Naive thymus-derived CD8-positive, alpha-beta T cell (primary cell): ENCODE measurements around the gene STK32C. TPM values are rescaled to one million over a fixed set of nuclear protein-coding genes. Genes with fewer than 3 reads are reported as not detected.
A peak's percentile ranks its signal among the peaks of the same experiment; 100 is the strongest.

Experiments
- ATAC-seq, 2 donors: fragments of 150-1000 bp; cut with Tn5 transposase in 1 of 2; sonication (Bioruptor Pico), chemical (Tn5 transposase) in 1 of 2; 1 replicate in 1 of 2; 2 replicates in 1 of 2; pipeline ENCODE4 v1.10.0; 2021; ENCODE audit warnings: mild to moderate bottlenecking in 2 of 2, moderate library complexity in 2 of 2
- POLR2A ChIA-PET: fragments of 350-600 bp; sonication (Branson Sonifier 250); formaldehyde crosslinking; loops from one replicate; lab custom pipeline; 2021; ENCODE audit warnings: antibody characterized with exemption; lab: Charles Lee
- DNase-seq, 10 donors: peaks; one replicate each; pipeline versions ENCODE4 v3.0.0 to v3.0.0-alpha.2; 2020 to 2022
- H3K27ac Mint-ChIP-seq, 10 donors: one replicate each; pipeline ENCODE4 v1.8.0; 2020 to 2022; ENCODE audit warnings: mild to moderate bottlenecking in 10 of 10, mixed read lengths in 10 of 10, moderate library complexity in 4 of 10, inconsistent platforms in 1 of 10
- H3K27me3 Mint-ChIP-seq, 5 donors: one replicate each; pipeline ENCODE4 v1.8.0; 2021 to 2022; ENCODE audit warnings: mixed read lengths in 5 of 5
- H3K36me3 Mint-ChIP-seq, 3 donors: one replicate each; pipeline ENCODE4 v1.8.0; 2020 to 2022; ENCODE audit warnings: mixed read lengths in 3 of 3, mild to moderate bottlenecking in 2 of 3, inconsistent platforms in 1 of 3
- H3K4me1 Mint-ChIP-seq, 4 donors: one replicate each; pipeline ENCODE4 v1.8.0; 2021 to 2022; ENCODE audit warnings: mixed read lengths in 4 of 4
- H3K4me3 Mint-ChIP-seq, 10 donors: one replicate each; pipeline ENCODE4 v1.8.0; 2020 to 2022; ENCODE audit warnings: mild to moderate bottlenecking in 10 of 10, mixed read lengths in 10 of 10, moderate library complexity in 6 of 10, inconsistent platforms in 1 of 10
- H3K9me3 Mint-ChIP-seq, 9 donors: one replicate each; pipeline ENCODE4 v1.8.0; 2020 to 2022; ENCODE audit warnings: mixed read lengths in 9 of 9, mild to moderate bottlenecking in 3 of 9, inconsistent platforms in 1 of 9, moderate library complexity in 1 of 9
- polyA plus RNA-seq, 3 donors: library from polyadenylated mRNA; unstranded; fragments of 300-500 nt; fragmentation: Illumina TruSeq; gene quantifications; one replicate each; pipeline ENCODE4 v1.2.3, GENCODE V29; 2021
- total RNA-seq, 8 experiments: library from RNA in 2 of 8; stranded (reverse) in 2 of 8; gene quantifications; one replicate each; pipeline ENCODE4 v1.2.3 and lab custom pipeline; 2021 to 2026

STK32C gene
- total and polyA plus RNA-seq, 5 experiments from 2014 or later: 5.5 to 11.2 (median 6.6) TPM

DNA sequence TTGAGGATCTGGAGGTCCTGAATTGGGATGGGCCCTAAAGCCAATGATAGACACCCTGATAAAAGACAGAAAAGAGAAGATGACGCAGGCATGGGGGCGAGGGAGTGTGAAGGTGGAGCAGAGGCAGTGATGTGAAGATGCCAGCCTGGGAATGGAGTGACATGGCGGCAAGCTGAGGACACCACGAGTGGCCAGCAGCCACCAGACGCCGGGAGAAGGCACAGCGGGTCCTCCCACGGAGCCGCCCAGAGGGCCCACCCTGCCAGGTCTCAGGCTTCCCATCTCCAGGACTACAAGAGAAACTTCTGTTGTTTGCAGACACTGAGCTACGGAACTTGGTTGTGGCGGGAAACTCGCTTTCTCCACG lies 76.1 kb downstream of the STK32C start:
- Mint-ChIP-seq H3K27me3 (no peaks in the 10 kb centered on the region), H3K36me3 (no peaks in the 10 kb centered on the region), H3K4me3 (peak overlapping the region in 9 of 10 donors; percentile 5 to 82 (median 62)), H3K4me1 (peaks cover 20 to 40% (median 37%) of the 10 kb centered on the region in 4 donors), H3K27ac (peak overlapping the region in 8 of 10 donors; percentile 38 to 94 (median 74)), H3K9me3 (no peaks in the 10 kb centered on the region)
- DNase-seq (no peak), ATAC-seq (no peak)
- POLR2A ChIA-PET: interaction anchor here (0.9 kb wide), 1 partner anchor 23 kb away, joined by 3 read pairs; no protein-coding TSS in a partner anchor

DNA sequence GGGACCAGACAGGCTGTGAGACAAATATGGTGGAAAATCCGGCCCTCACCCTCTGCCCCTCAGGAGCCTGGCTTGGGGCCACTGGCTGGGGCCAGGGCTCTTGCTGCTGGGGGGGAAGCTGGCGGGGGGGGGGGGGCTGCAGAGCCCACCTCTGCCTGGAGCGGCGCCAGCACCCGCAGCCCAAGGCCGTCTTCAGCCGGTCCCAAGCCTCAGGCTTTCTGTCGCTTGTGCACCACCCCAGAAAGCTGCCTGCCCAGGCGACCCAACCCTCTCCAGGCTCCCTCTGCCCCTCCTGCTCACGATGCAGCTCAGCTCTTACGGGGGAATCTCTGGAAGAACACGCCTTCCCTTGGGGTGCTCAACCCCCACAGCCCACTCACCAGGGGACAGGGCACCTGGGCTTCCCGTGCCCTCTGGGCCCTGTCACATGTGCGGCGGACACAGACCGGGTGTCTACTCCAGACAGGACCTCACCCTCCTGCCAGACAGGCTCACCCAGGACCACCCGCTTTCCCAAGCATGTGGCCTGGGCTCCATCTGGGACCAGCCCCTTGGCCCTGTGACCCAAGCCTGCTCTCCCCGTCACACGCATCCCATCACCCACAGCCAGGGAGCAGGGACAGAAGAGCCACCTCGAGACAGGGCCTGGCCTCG lies 77.1 kb downstream of the STK32C start:
- peak overlapping the region in 8 of 10 donors; percentile 53 to 97 (median 94) for H3K27ac Mint-ChIP-seq
- H3K4me1 Mint-ChIP-seq: peaks cover 20 to 42% (median 37%) of the 10 kb centered on the region in 4 donors
- POLR2A ChIA-PET: interaction anchor here (0.9 to 1.6 kb wide), 3 partner anchors 24 to 216 kb away, joined by 3 to 6 read pairs (median 3); no protein-coding TSS in a partner anchor
- DNase-seq: no peak
- H3K36me3 Mint-ChIP-seq: no peaks in the 10 kb centered on the region
- peak overlapping the region in 9 of 10 donors; percentile 34 to 92 (median 82) for H3K4me3 Mint-ChIP-seq
- H3K9me3 Mint-ChIP-seq: no peaks in the 10 kb centered on the region
- no peak for ATAC-seq
- no peaks in the 10 kb centered on the region for H3K27me3 Mint-ChIP-seq

DNA sequence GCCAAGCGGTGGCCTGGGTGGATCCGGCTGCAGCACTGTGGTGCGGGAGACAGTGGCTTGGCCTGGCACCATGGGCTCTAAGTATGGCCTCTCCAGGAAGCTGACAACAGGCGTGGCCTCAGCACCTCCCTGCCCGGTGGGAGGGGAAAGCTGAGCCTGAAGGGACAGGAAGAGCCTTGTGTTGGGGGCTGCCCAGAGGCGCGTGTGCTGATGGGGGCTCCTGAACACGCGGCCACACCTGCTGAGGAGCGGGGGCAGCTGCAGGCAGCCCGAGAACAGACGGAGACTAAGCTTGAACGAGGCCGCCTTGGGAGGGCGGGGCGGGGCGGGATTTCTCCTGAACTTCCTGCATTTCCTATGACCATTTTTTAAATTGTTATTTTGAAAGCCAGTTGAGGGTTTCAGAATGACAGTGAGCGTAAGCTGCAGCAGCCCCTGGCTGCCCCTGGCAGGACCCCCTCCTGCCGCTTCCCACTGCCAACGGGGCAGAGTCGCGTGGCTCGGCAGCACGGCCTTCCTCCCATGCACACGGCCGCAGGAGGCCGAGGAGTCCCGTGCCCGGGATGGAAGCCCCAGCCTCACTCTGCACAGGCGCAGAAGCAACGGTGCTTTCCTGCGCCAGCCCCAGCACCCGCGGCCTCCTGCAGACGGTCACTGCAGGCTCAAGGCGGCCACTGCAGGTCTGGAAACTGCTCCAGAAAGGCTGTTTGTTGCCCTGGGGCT lies 77.8 kb downstream of the STK32C start:
- H3K4me3 Mint-ChIP-seq: peak overlapping the region; percentile 74 to 92 (median 84)
- no peaks in the 10 kb centered on the region for H3K27me3 Mint-ChIP-seq
- ATAC-seq (peak; percentile 73 to 80), DNase-seq (peak in 9 of 10 donors; percentile 5 to 77 (median 31))
- H3K9me3 Mint-ChIP-seq: no peaks in the 10 kb centered on the region
- POLR2A ChIA-PET: interaction anchor here (1.1 to 1.6 kb wide), 2 partner anchors 121 to 217 kb away, joined by 3 to 6 read pairs; no protein-coding TSS in a partner anchor
- H3K36me3 Mint-ChIP-seq: no peaks in the 10 kb centered on the region
- peaks cover 20 to 42% (median 37%) of the 10 kb centered on the region in 4 donors for H3K4me1 Mint-ChIP-seq
- H3K27ac Mint-ChIP-seq: peak overlapping the region; percentile 83 to 98 (median 94)

DNA sequence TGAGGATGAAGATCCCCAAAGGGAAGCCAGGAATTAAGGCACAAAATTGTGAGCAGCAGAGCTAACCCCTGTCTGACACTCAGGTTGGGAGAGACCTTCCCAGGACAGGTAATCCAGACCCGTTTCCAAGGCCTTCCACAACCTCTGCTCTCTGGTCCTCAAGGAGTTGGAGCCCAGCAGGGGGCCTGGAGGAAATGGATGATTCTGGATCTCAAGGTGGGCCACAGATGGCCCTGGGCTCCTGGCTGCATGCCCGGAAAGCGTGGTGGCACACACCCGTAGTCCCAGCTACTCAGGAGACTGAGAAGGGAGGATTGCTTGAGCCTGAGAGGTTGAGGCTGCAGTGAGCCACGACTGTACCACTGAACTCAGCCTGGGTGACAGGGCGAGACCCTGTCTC lies 78.7 kb downstream of the STK32C start:
- Mint-ChIP-seq H3K36me3 (no peaks in the 10 kb centered on the region), H3K4me3 (peak overlapping the region in 9 of 10 donors; percentile 28 to 92 (median 78)), H3K27ac (peak overlapping the region in 5 of 10 donors; percentile 92 to 97 (median 94)), H3K9me3 (no peaks in the 10 kb centered on the region), H3K4me1 (peaks cover 22 to 42% (median 37%) of the 10 kb centered on the region in 4 donors), H3K27me3 (no peaks in the 10 kb centered on the region)
- DNase-seq (no peak), ATAC-seq (no peak)
- POLR2A ChIA-PET: interaction anchor here (1.1 to 1.6 kb wide), 2 partner anchors 122 to 218 kb away, joined by 3 to 6 read pairs; no protein-coding TSS in a partner anchor

DNA sequence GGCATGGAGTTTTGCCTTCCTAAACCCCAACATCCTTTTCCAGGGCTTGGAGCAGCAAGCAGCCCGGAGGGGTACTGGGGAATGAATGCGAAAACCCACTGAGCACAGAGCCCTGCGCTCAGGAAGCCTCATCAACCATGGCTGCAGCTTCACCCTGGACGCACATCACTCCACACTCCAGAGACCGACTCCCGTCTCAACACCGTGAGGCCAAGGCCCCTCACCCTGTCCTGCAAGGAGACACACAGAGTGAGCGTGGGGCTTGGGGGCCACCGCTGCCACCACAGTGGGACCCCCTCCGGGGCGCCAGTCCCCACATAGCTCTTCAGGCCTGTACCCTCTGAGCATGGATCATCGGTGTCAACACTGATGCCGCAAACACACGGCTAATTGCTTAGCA lies 79.1 kb downstream of the STK32C start:
- H3K27me3 Mint-ChIP-seq: no peaks in the 10 kb centered on the region
- H3K4me1 Mint-ChIP-seq: peaks cover 23 to 42% (median 39%) of the 10 kb centered on the region in 4 donors

DNA sequence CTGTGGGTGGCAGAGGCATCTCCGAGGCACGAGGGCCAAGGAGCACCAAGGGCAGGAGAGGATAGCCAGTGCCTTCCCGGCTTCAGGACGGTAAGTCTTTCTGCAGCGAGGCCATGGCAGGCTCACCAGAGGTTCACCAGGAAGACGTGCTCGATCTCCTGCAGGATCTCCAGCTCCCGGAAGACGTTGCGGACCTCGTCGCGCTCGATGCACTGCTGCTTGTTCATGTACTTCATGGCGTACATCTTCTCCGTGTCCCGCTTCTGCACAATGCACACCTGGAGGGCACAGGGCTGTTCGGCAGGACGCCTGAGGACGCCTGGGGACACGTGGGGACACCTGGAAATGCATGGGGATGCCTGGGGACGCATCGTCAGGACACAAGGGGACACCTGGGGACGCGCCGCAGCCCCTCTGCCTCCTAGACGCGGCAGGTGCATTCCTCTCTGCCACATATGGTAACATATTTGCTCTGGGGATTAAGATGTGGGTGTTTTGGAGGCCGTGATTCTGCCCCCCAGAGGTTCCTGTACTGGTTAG lies 79.8 kb downstream of the STK32C start:
- Mint-ChIP-seq H3K27me3 (no peaks in the 10 kb centered on the region), H3K4me3 (no peak overlapping the region), H3K9me3 (no peaks in the 10 kb centered on the region), H3K27ac (peak overlapping the region in 3 of 10 donors; percentile 9 to 32 (median 22)), H3K36me3 (no peaks in the 10 kb centered on the region), H3K4me1 (peaks cover 24 to 44% (median 40%) of the 10 kb centered on the region in 4 donors)
- no peak for DNase-seq
- ATAC-seq: no peak
- POLR2A ChIA-PET: interaction anchor here (0.6 kb wide), 1 partner anchor 217 kb away, joined by 3 read pairs; no protein-coding TSS in a partner anchor

More for the DNA sequence above, 79.1 kb downstream of the STK32C start:
- DNase-seq (no peak), ATAC-seq (no peak)
- POLR2A ChIA-PET: no interaction called here
- no peaks in the 10 kb centered on the region for H3K36me3 Mint-ChIP-seq
- no peaks in the 10 kb centered on the region for H3K9me3 Mint-ChIP-seq
- H3K27ac Mint-ChIP-seq: peak overlapping the region in 3 of 10 donors; percentile 94 to 97 (median 94)
- H3K4me3 Mint-ChIP-seq: peak overlapping the region in 4 of 10 donors; percentile 26 to 82 (median 44)

DNA sequence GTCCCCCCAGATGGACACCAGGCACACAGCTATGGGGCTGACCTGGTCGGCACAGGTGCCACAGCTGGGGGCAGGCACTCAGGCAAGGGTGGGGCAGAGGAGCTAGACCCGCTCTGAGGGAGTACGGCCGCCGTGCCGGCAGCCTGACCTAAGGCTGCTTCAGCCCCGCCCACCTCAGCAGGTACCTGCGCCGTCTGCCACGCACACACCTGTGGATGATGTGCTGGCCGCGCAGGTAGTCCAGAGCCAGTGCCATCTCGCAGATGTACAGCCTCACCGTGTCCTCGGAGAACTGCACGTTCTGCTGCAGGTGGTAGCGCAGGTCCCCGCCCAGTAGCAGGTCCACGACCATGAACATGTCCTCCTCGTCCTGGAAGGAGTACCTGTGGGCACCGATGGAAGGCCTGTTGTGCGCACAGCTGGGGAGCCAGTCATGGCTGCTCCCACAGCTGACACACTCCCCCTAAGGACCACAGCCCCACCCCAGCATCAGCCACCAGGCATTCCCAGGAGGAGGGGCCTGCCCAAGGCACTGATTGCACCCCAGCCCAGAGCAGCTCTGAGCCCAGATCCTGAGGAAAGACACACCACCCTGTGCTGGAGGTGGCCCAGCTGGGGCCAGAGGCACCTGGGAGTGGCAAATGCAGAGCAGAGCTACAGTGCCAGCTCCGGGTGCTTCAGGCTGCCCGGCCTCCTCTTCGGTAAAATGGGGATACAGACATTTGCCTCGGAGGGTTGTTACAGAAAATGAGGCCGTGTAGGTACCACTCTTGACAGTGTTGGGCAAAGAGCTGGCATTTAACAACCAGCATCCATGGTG lies 81.0 kb downstream of the STK32C start:
- Mint-ChIP-seq H3K27ac (peak overlapping the region in 5 of 10 donors; percentile 1 to 70 (median 51)), H3K36me3 (no peaks in the 10 kb centered on the region), H3K27me3 (no peaks in the 10 kb centered on the region), H3K9me3 (no peaks in the 10 kb centered on the region), H3K4me3 (no peak overlapping the region), H3K4me1 (peaks cover 15 to 33% (median 29%) of the 10 kb centered on the region in 4 donors)
- no peak for DNase-seq
- ATAC-seq: no peak
- POLR2A ChIA-PET: no interaction called here

DNA sequence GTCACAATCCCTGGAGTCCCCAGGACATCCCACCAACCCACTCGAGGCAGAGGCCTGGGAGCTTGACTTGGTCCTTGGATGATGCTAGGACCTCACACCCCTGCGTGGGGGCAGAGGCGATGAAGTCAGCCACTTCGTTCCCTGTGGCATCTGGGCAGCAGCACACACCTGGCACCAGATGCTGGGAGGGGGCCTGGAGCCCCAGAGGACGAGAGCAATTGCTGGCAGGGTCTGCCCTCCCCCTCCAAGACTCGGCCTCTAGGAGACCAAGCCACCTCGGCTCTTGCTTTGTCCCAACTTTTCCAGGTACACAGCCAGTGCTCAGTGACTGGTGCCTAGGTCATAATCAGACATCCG lies 81.9 kb downstream of the STK32C start:
- Mint-ChIP-seq H3K27ac (no peak overlapping the region), H3K36me3 (peaks cover 0 to 1% (median 0%) of the 10 kb centered on the region in 3 donors)
- POLR2A ChIA-PET: no interaction called here

DNA sequence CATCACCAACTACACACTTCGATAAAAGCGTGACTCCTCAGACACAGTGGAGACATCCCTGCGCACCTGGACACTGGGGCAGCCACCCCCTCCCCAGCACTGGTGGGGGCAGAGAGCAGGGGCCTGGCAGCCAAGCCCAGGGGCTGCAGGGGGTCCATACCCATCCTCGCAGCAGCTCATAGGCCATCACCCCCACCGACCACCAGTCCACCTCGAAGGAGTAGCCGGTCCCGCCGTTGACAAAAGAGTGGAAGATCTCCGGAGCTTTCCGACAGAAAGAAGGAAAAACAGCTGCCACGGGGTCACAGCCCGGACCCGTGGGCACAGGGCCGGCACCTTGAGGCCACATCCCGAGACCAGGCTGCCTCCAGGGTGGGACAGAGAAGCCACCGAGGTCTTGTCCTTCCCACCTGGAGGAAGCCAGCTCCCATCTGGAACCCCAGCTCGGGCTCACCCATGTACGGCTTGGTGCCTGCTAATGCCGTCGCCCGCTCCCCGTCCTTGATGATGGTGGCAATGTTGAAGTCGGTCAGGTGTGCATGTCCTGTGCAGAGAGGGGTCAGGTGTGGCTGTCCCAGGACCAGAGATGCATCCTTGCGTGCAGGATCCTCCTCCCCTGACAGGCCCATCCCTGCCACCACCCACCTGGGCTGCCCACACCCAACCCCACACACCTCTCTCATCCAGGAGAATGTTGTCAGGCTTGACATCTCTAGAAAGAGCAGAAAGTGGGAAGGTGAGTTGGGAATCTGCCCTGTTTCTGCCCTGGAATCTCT lies 82.5 kb downstream of the STK32C start:
- DNase-seq (no peak), ATAC-seq (no peak)
- Mint-ChIP-seq H3K36me3 (peaks cover 0 to 3% (median 0%) of the 10 kb centered on the region in 3 donors), H3K4me3 (no peak overlapping the region), H3K4me1 (peaks cover 11 to 21% (median 17%) of the 10 kb centered on the region in 4 donors), H3K9me3 (no peaks in the 10 kb centered on the region), H3K27ac (peak overlapping the region in 2 of 10 donors; percentile 6 to 58), H3K27me3 (no peaks in the 10 kb centered on the region)
- POLR2A ChIA-PET: no interaction called here

More for the DNA sequence above, 81.9 kb downstream of the STK32C start:
- Mint-ChIP-seq H3K9me3 (no peaks in the 10 kb centered on the region), H3K27me3 (no peaks in the 10 kb centered on the region), H3K4me3 (no peak overlapping the region), H3K4me1 (peaks cover 12 to 23% (median 20%) of the 10 kb centered on the region in 4 donors)
- no peak for DNase-seq
- no peak for ATAC-seq

DNA sequence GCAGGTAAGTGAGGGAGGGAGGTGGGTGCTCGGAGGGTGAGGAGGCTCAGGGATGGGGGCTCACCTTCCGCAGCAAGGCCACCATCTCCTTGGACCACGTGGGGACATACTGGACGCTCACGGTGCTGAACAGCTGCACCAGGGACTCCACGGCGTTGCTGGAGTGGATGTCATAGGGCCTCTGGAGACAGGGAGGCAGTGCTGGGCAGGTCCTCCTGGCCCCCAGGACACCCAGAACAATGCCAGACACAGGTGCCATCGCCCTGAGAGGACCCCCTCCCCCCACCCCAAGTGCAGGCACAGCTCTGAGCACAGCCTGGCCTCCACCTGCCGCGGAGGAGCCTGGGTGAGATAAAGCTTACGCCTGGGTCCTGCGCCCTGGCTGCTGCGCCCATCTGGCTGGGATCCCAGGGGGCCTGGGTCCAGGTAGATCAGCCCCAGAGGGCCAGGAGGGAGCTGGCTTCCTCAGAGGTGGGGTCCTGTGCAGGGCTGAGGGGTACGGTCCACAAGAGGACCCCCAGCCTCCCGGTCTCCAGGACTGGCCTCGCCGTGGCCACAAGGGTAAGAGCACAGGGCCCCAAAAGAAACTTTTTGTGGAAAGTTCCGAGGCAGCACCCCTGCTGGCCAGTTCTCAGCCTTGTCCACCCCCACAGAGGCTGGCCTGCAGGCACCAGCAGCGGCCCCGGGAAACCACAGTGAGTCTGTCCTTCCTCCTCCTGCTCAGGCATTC lies 83.2 kb downstream of the STK32C start:
- POLR2A ChIA-PET: no interaction called here
- H3K9me3 Mint-ChIP-seq: no peaks in the 10 kb centered on the region
- ATAC-seq (no peak), DNase-seq (no peak)
- no peaks in the 10 kb centered on the region for H3K27me3 Mint-ChIP-seq
- H3K4me1 Mint-ChIP-seq: peaks cover 7 to 15% (median 12%) of the 10 kb centered on the region in 4 donors
- no peak overlapping the region for H3K4me3 Mint-ChIP-seq
- H3K27ac Mint-ChIP-seq: peak overlapping the region in 2 of 10 donors; percentile 6 to 58
- peaks cover 0 to 3% (median 0%) of the 10 kb centered on the region in 3 donors for H3K36me3 Mint-ChIP-seq
